GM12865 (cell line): ENCODE results near the gene RTN4.

Experiments used
- DNase-seq: peaks from one replicate; pipeline ENCODE4 v3.0.0; 2010; ENCODE audit warnings: low read depth
- H3K4me3 ChIP-seq: 2 replicates; pipeline ENCODE4 v1.5.1; 2011; ENCODE audit warnings: mild to moderate bottlenecking, low read depth, low read length, control low read depth
- CTCF ChIP-seq: IDR thresholded peaks from 2 replicates; pipeline ENCODE4 v1.5.1; 2011; ENCODE audit warnings: low read length, control low read depth, low read depth, inconsistent platforms; ENCODE audit not compliant: insufficient read depth; ENCODE audit errors: missing control alignments

Gene RTN4

DNA sequence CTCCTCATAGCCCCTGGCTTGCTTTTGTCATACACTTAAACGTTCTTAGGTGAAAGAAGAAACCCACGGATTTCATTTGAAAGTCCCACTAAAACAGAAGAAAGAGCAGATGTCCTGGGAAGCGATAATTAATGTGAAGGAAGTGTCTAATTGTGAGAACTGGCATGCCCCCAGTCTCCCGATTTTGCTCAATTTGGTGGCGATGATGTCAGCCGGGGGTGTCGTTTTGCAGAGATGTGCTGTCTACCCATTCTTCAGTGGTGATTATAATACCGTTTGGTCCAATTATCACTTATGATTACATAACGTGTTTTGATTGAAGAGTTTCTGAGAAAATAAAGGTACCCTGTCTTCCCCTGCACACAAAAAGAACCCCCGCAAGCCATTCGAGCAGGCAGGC, 103.1 kb downstream of the RTN4 start:
- DNase-seq = no peak
- H3K4me3 ChIP-seq = no peak overlapping the region
- no peak for TF ChIP-seq CTCF

- no peak overlapping the region for H3K4me3 ChIP-seq
- TF ChIP-seq CTCF = no peak
- no peak for DNase-seq
Measured at GRCh38 chr2:54946220-54946805, 103.9 kb downstream of the RTN4 start.

DNA sequence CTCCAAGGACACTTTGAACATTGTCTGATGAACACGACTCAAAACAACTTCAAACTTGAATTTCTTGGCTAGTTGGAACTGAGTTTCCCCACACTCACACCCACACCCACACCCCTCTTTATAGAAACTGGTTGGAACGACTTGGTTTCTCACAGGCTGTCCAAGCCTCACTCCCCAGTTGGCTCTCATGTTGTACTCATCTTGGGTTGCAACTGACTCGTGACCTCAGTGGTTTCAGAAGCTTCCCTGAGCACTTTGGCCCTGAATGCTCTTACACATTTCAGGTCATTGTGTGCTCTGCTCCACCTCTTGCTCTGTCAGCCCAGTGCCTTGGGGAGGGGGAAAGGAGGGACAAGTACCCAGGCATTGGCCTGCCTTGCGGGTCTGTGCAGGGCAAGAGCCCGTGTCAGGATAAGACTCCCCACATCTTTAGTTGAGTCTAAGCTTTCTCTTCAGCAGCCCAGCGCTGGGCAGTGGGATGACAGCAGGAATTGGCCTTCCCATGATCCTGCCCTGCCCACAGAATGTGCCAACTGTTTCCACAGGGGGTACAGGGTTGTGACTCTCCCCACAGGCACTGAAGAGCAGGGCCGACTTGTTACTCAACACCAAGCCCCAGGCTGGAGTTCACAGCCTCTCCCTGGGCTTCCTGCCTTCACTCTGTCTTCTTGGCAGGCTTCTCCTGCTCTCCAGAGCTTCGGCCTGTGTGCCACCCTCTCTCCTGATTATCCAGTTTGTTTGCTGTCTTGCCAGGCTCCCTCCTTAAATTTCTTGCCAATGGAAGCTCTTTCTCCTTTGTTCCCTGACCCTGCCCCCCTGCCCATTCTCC, 104.6 kb downstream of the RTN4 start:
- DNase-seq = peak; percentile 72
- no peak for TF ChIP-seq CTCF
- no peak overlapping the region for H3K4me3 ChIP-seq

- TF ChIP-seq CTCF = no peak
Measured at GRCh38 chr2:54944724-54945326, 105.4 kb downstream of the RTN4 start.

DNA sequence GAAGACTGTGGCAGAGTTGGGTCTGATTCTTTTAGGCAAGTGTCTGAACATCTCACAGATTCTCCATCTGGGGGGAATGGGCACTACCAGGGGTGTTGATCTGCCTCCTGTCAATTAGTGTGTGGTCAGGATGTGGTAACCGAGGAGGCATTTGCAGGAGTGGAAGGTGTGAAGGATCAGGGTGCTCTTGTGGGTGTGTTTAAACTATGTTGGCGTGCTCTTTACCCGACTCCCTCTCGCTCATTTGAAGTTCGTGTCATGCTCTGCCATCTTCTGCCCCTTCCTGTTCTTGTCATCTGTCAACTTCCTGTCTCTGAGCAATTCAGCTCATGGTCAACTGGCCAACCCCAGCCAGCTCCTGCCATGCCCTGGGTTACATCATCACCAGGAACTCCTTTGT, 107.9 kb downstream of the RTN4 start:
- no peak for TF ChIP-seq CTCF
- H3K4me3 ChIP-seq = no peak overlapping the region
- no peak for DNase-seq

More at GRCh38 chr2:54944724-54945326, 105.4 kb downstream of the RTN4 start:
- no peak for DNase-seq
- H3K4me3 ChIP-seq = no peak overlapping the region

DNA sequence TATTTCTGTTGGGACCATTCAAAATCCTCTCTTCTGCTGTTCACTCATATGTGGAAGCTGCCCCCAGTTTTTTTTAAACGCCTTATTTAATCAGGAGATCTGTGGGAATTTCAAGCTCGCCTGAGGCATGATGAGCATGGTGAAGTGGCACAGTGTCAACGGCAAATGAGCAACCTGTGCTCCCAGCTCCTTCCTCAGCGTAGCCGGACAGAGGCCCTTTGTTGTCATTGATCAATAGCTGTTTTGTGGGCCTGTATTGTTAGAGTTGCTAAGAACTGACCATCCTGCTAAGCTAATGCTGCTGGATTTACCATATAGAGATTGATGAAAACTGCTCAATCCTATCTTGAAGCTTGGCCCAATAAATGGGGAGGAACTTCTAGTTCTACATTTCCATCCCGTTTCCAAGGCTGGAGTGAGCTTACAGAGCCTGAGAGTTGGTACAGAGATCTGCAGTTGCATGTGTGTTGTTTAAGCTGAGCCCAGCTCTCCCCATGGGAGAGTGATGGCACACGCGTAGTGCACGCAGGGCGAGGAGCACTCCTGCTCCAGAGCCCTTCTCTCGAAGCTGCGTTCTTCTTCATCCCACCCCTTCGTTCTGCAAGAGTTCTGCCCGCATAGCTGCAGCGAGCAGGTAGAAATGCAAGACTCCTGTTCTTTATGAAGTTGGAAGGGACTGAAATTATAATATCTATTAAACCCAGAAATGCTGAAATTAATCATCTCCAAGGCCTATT, 108.8 kb downstream of the RTN4 start:
- no peak for TF ChIP-seq CTCF
- no peak for DNase-seq

More for the DNA sequence above, 108.8 kb downstream of the RTN4 start:
- no peak overlapping the region for H3K4me3 ChIP-seq
